Loucy (cell line): ENCODE results near the gene RASSF5.

Source experiments
- CTCF ChIP-seq: fragments of 200-600 bp; sonication (generic); conservative IDR thresholded peaks from 2 replicates; pipeline ENCODE4 v1.5.1; 2014; ENCODE audit warnings: mild to moderate bottlenecking, antibody characterized with exemption, low read length
- EZH2phosphoT487 ChIP-seq: fragments of 200-600 bp; IDR thresholded peaks from 2 replicates; pipeline ENCODE4 v1.6.1; 2018; ENCODE audit warnings: antibody characterized with exemption, mild to moderate bottlenecking, moderate library complexity, borderline replicate concordance

GRCh38 chr1:206577626-206578025 lies 70.3 kb downstream of the RASSF5 start:
- TF ChIP-seq CTCF: no peak
- no peak for TF ChIP-seq EZH2phosphoT487
